HCT116 (cell line): Measurements from ENCODE around the gene NCKAP5. TPM values are rescaled to one million over a fixed set of nuclear protein-coding genes. Genes with fewer than 3 reads are reported as not detected.

Experiments used
- ATAC-seq: fragments of 200-7000 bp; cut with Tn5 transposase; 2 replicates; pipeline ENCODE4 v1.9.1; 2020; ENCODE audit warnings: mild to moderate bottlenecking, moderate library complexity
- BruUV-seq: library from RNA; stranded (reverse); fragments of 400-500 nt; replicated peaks from 2 replicates; lab custom pipeline; 2021; lab: Mats Ljungman, UMichigan
- CTCF ChIA-PET: fragments of 300-600 bp; sonication (Branson Sonifier 250); formaldehyde crosslinking; loops from one replicate; lab custom pipeline; 2021; ENCODE audit warnings: antibody characterized with exemption; lab: Charles Lee
- POLR2A ChIA-PET: fragments of 300-600, 350-600 bp; sonication (Branson Sonifier 250); formaldehyde crosslinking; loops from one replicate; lab custom pipeline; 2021; ENCODE audit warnings: antibody characterized with exemption; lab: Charles Lee
- RAD21 ChIA-PET, 2 experiments: fragments of 300-600 bp; sonication (Branson Sonifier 250); formaldehyde crosslinking; loops; one replicate each; lab custom pipeline; 2023; ENCODE audit warnings: low total read pairs in 2 of 2; ENCODE audit not compliant: uncharacterized antibody in 2 of 2, unreplicated experiment in 2 of 2, low non-redundant PET in 1 of 2; lab: Charles Lee
- DNase-seq: peaks from one replicate; pipeline ENCODE4 v3.0.0-alpha.2; 2010; ENCODE audit warnings: low read depth, low spot score
- H2AFZ ChIP-seq: fragments of 200-600 bp; shearing (Covaris generic), sonication (generic); 2 replicates; pipeline ENCODE4 v1.6.1; 2017; ENCODE audit warnings: low read depth, mixed run types, mixed read lengths, antibody characterized with exemption, low read length; ENCODE audit not compliant: poor library complexity, severe bottlenecking
- H3K27ac ChIP-seq: 2 replicates; pipeline ENCODE4 v1.5.1; 2012; ENCODE audit warnings: low read depth, low read length
- H3K27me3 ChIP-seq: fragments of 200-600 bp; sonication (generic); 2 replicates; pipeline ENCODE4 v1.6.1; 2016; ENCODE audit warnings: mixed run types, low read length, mixed read lengths; ENCODE audit not compliant: insufficient read depth
- H3K36me3 ChIP-seq, 2 experiments: fragments of 200-500 bp in 1 of 2; fragments of 200-600 bp in 1 of 2; sonication (Bioruptor generic) in 1 of 2; sonication (generic) in 1 of 2; 2 replicates each; pipeline versions ENCODE4 v1.5.1 to v1.6.1; 2014 to 2016; ENCODE audit warnings: low read length in 2 of 2, inconsistent platforms in 1 of 2, mixed read lengths in 1 of 2, mixed run types in 1 of 2; ENCODE audit not compliant: insufficient read depth in 2 of 2, control insufficient read depth in 1 of 2
- H3K4me1 ChIP-seq, 2 experiments: fragments of 200-600 bp in 1 of 2; sonication (generic) in 1 of 2; 2 replicates each; pipeline versions ENCODE4 v1.5.1 to v1.6.1; 2012 to 2017; ENCODE audit warnings: low read length in 2 of 2, inconsistent platforms in 1 of 2, mild to moderate bottlenecking in 1 of 2, mixed read lengths in 1 of 2, mixed run types in 1 of 2, moderate library complexity in 1 of 2; ENCODE audit not compliant: insufficient read depth in 2 of 2, control insufficient read depth in 1 of 2
- H3K4me2 ChIP-seq: fragments of 200-600 bp; sonication (generic); 2 replicates; pipeline ENCODE4 v1.6.1; 2017; ENCODE audit warnings: mixed run types, low read length, mixed read lengths
- H3K4me3 ChIP-seq, 2 experiments: fragments of 200-600 bp in 1 of 2; sonication (generic) in 1 of 2; replicated peaks in 1 of 2; 2 replicates each; pipeline ENCODE4 v1.5.1; 2011 to 2016; ENCODE audit warnings: low read length in 2 of 2, control low read depth in 1 of 2, low read depth in 1 of 2, mild to moderate bottlenecking in 1 of 2, mixed read lengths in 1 of 2, mixed run types in 1 of 2
- H3K79me2 ChIP-seq: fragments of 200-600 bp; sonication (generic); 2 replicates; pipeline ENCODE4 v1.6.1; 2017; ENCODE audit warnings: mild to moderate bottlenecking, mixed run types, low read length, moderate library complexity, mixed read lengths; ENCODE audit not compliant: insufficient read depth
- H3K9ac ChIP-seq: fragments of 200-600 bp; sonication (generic); 2 replicates; pipeline ENCODE4 v1.6.1; 2016; ENCODE audit warnings: low read length, mixed read lengths
- H3K9me2 ChIP-seq: fragments of 200-600 bp; sonication (generic), shearing (Covaris generic); 2 replicates; pipeline ENCODE4 v1.6.1; 2017; ENCODE audit warnings: mixed run types, mild to moderate bottlenecking, moderate library complexity; ENCODE audit not compliant: insufficient read depth
- H3K9me3 ChIP-seq, 2 experiments: fragments of 200-500 bp in 1 of 2; fragments of 200-600 bp in 1 of 2; sonication (Bioruptor generic) in 1 of 2; sonication (generic) in 1 of 2; 2 replicates each; pipeline ENCODE4 v1.6.1; 2014 to 2017; ENCODE audit warnings: low read length in 2 of 2, mixed read lengths in 2 of 2, inconsistent platforms in 1 of 2, low read depth in 1 of 2, mild to moderate bottlenecking in 1 of 2, mixed run types in 1 of 2, moderate library complexity in 1 of 2; ENCODE audit not compliant: control insufficient read depth in 1 of 2, insufficient read depth in 1 of 2
- H4K20me1 ChIP-seq: fragments of 200-600 bp; sonication (generic), shearing (Covaris generic); 2 replicates; pipeline ENCODE4 v1.6.1; 2017; ENCODE audit warnings: mixed run types, mild to moderate bottlenecking, moderate library complexity; ENCODE audit not compliant: insufficient read depth
- CBX3 ChIP-seq: IDR thresholded peaks from 2 replicates; pipeline ENCODE4 v1.6.1; 2012; ENCODE audit warnings: low read depth
- CEBPB ChIP-seq: IDR thresholded peaks from 2 replicates; pipeline ENCODE4 v1.6.1; 2012; ENCODE audit warnings: low read depth
- CTCF ChIP-seq, 3 experiments: fragments of 200-600 bp in 1 of 3; sonication (generic) in 1 of 3; IDR thresholded peaks in 2 of 3; conservative IDR thresholded peaks in 1 of 3; 2 replicates each; pipeline ENCODE4 v1.5.1; 2012 to 2017; ENCODE audit warnings: low read depth in 2 of 3, low read length in 2 of 3, antibody characterized with exemption in 1 of 3, borderline replicate concordance in 1 of 3, control low read depth in 1 of 3, mild to moderate bottlenecking in 1 of 3, mixed read lengths in 1 of 3, mixed run types in 1 of 3, moderate library complexity in 1 of 3; ENCODE audit not compliant: insufficient read depth in 1 of 3
- EGR1 ChIP-seq: IDR thresholded peaks from 2 replicates; pipeline ENCODE4 v1.6.1; 2012; ENCODE audit warnings: low read depth
- ELF1 ChIP-seq: IDR thresholded peaks from 2 replicates; pipeline ENCODE4 v1.6.1; 2012; ENCODE audit warnings: low read depth, borderline replicate concordance
- EZH2 ChIP-seq: fragments of 200-600 bp; sonication (generic); IDR thresholded peaks from 2 replicates; pipeline ENCODE4 v1.6.1; 2017; ENCODE audit warnings: antibody characterized with exemption, mixed run types
- EZH2phosphoT487 ChIP-seq: fragments of 200-600 bp; IDR thresholded peaks from 2 replicates; pipeline ENCODE4 v1.6.1; 2018; ENCODE audit warnings: antibody characterized with exemption, borderline replicate concordance
- FOSL1 ChIP-seq: IDR thresholded peaks from 2 replicates; pipeline ENCODE4 v1.6.1; 2012; ENCODE audit warnings: low read depth
- POLR2A ChIP-seq: IDR thresholded peaks from 2 replicates; pipeline ENCODE4 v1.7.0; 2011; ENCODE audit warnings: borderline replicate concordance; ENCODE audit not compliant: insufficient read depth, insufficient read length; ENCODE audit errors: extremely low read depth
- POLR2AphosphoS5 ChIP-seq: IDR thresholded peaks from 2 replicates; pipeline ENCODE4 v1.6.1; 2011; ENCODE audit warnings: mild to moderate bottlenecking, low read depth, low read length, moderate library complexity
- RAD21 ChIP-seq: IDR thresholded peaks from 2 replicates; pipeline ENCODE4 v1.6.1; 2012; ENCODE audit warnings: low read depth, mild to moderate bottlenecking
- SIN3A ChIP-seq: IDR thresholded peaks from 2 replicates; pipeline ENCODE4 v1.6.1; 2012; ENCODE audit warnings: low read depth
- SP1 ChIP-seq: IDR thresholded peaks from 2 replicates; pipeline ENCODE4 v1.6.1; 2012; ENCODE audit warnings: low read depth
- SRF ChIP-seq: IDR thresholded peaks from 2 replicates; pipeline ENCODE4 v1.6.1; 2012; ENCODE audit warnings: low read depth
- YY1 ChIP-seq: IDR thresholded peaks from 2 replicates; pipeline ENCODE4 v1.6.1; 2011; ENCODE audit warnings: low read length, low read depth, moderate library complexity, mild to moderate bottlenecking; ENCODE audit not compliant: insufficient replicate concordance; ENCODE audit errors: extremely low read depth
- ZBTB33 ChIP-seq: IDR thresholded peaks from 2 replicates; pipeline ENCODE4 v1.6.1; 2011; ENCODE audit warnings: mild to moderate bottlenecking, low read length, moderate library complexity; ENCODE audit not compliant: insufficient replicate concordance; ENCODE audit errors: extremely low read depth
- ZFX ChIP-seq: fragments of 450-650 bp; IDR thresholded peaks from 2 replicates; pipeline ENCODE4 v1.6.1; 2017
- ZNF274 ChIP-seq: fragments of 200-500 bp; sonication (Bioruptor generic); IDR thresholded peaks from 2 replicates; pipeline ENCODE4 v1.6.1; 2014; ENCODE audit warnings: mild to moderate bottlenecking, low read depth, low read length, inconsistent platforms
- intact Hi-C: fragments of 100-400 bp; cut with micrococcal nuclease; formaldehyde crosslinking; loops from 2 replicates; pipeline ENCODE4 v1.10.0; 2022
- total RNA-seq: library from RNA; stranded (reverse); gene quantifications from one replicate; pipeline ENCODE4 v1.2.1, GENCODE V29; 2021; ENCODE audit not compliant: unreplicated experiment
- TF ChIP-seq, protein P1 (sequence below): IDR thresholded peaks from 2 replicates; pipeline ENCODE4 v1.6.1; 2012

NCKAP5 gene
- total RNA-seq, 1 experiment from 2014 or later, result 0.30 TPM

DNA sequence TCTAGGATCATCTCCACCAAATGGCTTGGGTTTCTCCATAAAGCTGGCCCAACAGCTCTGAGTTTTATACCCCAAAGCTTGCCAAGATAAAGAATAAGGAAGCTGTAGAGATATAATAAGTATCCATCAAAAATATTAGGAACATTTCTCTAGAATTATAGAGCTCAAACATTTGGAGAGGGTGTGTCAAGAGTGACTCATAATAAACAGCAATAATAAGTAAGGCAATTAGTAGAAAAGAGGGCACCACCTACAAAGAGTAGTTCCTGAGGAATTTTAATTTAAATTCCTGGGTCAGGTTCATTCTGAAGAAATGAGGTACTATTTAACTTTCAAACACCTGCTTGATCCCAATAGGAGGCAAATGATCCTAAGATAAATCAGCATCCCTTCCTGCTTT is 41.4 kb upstream of the NCKAP5 start:
- ChIA-PET POLR2A (no interaction called here), RAD21 (no interaction called here), CTCF (no interaction called here)
- TF ChIP-seq ELF1 (no peak), EZH2 (no peak), POLR2AphosphoS5 (no peak), YY1 (no peak), CEBPB (no peak), SRF (no peak), POLR2A (no peak), SP1 (no peak), FOSL1 (no peak), EZH2phosphoT487 (no peak)
- Histone ChIP-seq H3K4me2 (no peak overlapping the region), H3K9ac (no peak overlapping the region), H3K27me3 (no peaks in the 10 kb centered on the region), H3K36me3 (no peaks in the 10 kb centered on the region), H2AFZ (no peak overlapping the region), H3K9me2 (no peaks in the 10 kb centered on the region), H3K79me2 (no peaks in the 10 kb centered on the region), H3K4me3 (no peak overlapping the region), H4K20me1 (no peaks in the 10 kb centered on the region), H3K4me1 (0 out of 4 replicates have a peak, but pooled peaks cover 0 to 4% of the 10 kb centered on the region in 2 experiments), H3K9me3 (no peaks in the 10 kb centered on the region), H3K27ac (no peak overlapping the region)
- intact Hi-C loops, result no loop called here
- BruUV-seq, result no TSS peak
- ATAC-seq, result no peak
- DNase-seq, result no peak

DNA sequence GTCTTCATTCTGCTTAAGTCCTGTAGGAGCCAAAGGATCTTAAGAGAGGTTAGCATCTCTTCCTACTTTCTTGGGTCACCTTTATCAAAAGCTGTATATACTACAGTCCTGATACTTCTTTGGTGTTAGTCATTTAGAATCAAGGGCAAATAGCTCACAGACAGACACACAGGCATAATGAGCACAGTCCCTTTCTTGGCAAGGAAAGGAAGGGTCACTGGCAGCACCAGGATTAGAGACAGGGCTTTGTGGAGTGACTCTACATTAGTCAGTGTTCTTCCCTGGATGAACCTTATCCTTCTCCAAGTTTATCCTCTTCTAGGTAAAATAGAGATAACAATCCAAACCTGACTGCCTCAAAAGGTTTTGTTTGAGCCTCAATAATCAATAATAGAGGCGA is 40.0 kb upstream of the NCKAP5 start:
- intact Hi-C loops, result no loop called here
- TF ChIP-seq POLR2A (no peak), SIN3A (no peak), RAD21 (no peak), ZNF274 (no peak), FOSL1 (no peak), ZBTB33 (no peak), EGR1 (no peak), EZH2phosphoT487 (no peak), ZFX (no peak), CBX3 (no peak), YY1 (no peak), SRF (no peak), EZH2 (no peak), CTCF (IDR thresholded peaks at IDR 0.05 in 2 of 3, conservative IDR thresholded peaks at IDR 0.05 in 1 of 3; ENCODE audit: borderline replicate concordance in 1 of 3, insufficient read depth in 1 of 3, low read depth in 2 of 3, low read length in 2 of 3) (no peak)
- TF ChIP-seq, protein P1, sequence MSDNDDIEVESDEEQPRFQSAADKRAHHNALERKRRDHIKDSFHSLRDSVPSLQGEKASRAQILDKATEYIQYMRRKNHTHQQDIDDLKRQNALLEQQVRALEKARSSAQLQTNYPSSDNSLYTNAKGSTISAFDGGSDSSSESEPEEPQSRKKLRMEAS, result no peak

More for the DNA sequence above, 40.0 kb upstream of the NCKAP5 start:
- no peak overlapping the region for H3K27ac ChIP-seq
- H2AFZ ChIP-seq, result no peak overlapping the region
- H3K36me3 ChIP-seq, result no peaks in the 10 kb centered on the region
- no peak overlapping the region for H3K4me2 ChIP-seq
- H4K20me1 ChIP-seq, result no peaks in the 10 kb centered on the region
- RAD21 ChIA-PET, result no interaction called here
- no peaks in the 10 kb centered on the region for H3K9me2 ChIP-seq
- H3K79me2 ChIP-seq, result no peaks in the 10 kb centered on the region
- 0 out of 4 replicates have a peak, but pooled peaks cover 0 to 4% of the 10 kb centered on the region in 2 experiments for H3K4me1 ChIP-seq
- no peak overlapping the region for H3K9ac ChIP-seq
- ATAC-seq (no peak), DNase-seq (no peak)
- no peaks in the 10 kb centered on the region for H3K9me3 ChIP-seq
- POLR2A ChIA-PET, result no interaction called here
- CTCF ChIA-PET, result no interaction called here
- no peak overlapping the region for H3K4me3 ChIP-seq
- BruUV-seq, result no TSS peak
- no peaks in the 10 kb centered on the region for H3K27me3 ChIP-seq
